GM18858 (cell line): Measurements from ENCODE around the gene THRA.

Source experiments
- ATAC-seq: cut with Tn5 transposase; IDR thresholded peaks from one replicate; pipeline ENCODE4 v1.9.1; 2021; ENCODE audit not compliant: unreplicated experiment

Gene THRA

DNA sequence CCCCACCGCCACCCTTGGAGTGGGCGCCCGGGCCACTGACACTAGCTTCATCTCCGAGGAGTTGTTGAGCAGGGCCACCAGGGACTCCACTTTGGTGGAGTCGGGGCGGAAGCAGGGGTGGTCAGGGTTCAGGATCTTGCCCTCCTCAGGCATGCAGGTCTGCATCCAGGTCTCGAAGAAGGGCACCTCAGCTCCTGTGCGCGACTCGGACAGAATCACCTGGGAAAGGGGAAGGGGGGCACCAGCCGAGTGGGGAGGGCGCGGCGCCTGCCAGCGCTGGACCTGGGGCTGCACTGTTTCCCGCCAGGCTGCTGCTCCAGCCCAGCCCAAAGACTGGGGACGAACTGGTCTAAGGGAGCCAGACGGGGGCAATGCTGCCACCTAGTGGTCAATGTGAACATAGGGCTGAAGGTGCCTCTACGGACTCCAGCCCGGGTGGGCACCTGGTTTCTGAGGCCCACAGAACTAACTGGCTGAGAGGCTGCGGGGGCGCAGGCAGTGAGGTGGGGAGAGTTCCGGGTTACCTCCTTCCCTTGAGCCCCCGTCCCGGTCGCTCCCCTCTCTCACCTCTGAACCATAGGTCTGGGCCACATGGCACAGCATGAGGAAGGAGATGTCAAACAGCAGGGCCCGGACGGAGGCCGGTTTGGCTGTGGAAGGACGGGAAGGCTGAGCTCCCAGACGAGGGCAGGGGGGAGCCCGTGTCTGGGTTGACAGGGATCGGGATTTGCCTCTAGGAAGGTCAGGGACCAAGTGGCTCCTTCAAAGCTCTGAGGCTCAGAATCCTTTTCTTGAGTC, 35.8 kb upstream of the THRA start:
- ATAC-seq, result no peak

DNA sequence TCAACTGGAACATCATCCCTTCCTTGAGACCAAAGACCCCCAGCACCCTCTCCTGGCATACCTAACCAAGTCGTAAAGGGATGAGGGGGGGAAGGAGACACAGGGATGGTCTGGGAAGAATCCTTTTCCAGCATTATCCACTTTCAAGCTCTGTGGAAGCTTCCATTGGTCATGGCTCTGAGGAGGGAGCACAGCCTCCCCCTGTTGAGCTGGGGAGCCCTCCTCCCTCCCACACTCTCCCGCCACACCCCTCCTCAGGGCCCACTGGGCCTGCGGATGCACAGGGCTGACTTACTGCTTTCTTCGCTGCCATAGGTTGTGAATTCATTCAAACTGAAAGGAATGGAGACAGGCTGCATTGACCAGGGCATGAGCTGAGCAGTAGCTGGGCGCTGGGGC, 35.2 kb upstream of the THRA start:
- ATAC-seq, result no peak

DNA sequence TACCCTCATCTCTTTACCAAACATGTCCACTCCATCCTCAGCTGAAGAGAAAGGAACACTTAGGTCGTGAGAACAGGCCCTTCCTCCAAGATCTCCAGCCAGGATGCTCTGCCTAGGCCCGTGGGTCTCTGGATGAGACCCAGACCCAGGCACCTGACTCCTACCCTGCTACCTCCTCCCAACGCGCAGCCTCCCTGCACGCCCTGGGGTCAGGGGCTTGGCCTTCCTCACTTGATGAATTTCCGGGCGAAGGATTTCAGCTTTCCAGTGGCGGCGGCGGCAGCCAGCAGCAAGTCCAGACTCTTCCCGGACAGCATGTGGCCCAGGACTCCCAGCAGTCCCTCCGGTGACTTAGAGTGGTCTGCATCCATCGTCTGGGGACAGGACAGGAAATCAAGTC, 34.2 kb upstream of the THRA start:
- ATAC-seq, result no peak

DNA sequence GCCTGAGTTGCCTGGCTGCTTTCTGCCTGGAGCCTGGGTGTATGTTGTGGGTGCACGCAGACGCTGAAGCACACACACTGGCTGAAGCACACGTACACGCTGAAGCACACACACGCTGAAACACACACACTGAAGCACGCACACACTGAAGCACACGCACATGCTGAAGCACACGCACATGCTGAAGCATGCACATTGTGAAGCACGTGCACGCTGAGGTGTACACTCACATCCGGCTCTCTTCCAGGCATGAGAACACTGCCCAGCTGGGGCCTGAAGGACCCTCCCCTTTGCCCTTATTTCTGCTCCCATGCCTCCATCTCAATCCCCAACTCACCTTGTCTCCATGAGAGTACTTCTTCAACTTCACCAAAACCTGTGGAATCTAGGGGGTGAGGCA, 31.1 kb upstream of the THRA start:
- ATAC-seq, result no peak

DNA sequence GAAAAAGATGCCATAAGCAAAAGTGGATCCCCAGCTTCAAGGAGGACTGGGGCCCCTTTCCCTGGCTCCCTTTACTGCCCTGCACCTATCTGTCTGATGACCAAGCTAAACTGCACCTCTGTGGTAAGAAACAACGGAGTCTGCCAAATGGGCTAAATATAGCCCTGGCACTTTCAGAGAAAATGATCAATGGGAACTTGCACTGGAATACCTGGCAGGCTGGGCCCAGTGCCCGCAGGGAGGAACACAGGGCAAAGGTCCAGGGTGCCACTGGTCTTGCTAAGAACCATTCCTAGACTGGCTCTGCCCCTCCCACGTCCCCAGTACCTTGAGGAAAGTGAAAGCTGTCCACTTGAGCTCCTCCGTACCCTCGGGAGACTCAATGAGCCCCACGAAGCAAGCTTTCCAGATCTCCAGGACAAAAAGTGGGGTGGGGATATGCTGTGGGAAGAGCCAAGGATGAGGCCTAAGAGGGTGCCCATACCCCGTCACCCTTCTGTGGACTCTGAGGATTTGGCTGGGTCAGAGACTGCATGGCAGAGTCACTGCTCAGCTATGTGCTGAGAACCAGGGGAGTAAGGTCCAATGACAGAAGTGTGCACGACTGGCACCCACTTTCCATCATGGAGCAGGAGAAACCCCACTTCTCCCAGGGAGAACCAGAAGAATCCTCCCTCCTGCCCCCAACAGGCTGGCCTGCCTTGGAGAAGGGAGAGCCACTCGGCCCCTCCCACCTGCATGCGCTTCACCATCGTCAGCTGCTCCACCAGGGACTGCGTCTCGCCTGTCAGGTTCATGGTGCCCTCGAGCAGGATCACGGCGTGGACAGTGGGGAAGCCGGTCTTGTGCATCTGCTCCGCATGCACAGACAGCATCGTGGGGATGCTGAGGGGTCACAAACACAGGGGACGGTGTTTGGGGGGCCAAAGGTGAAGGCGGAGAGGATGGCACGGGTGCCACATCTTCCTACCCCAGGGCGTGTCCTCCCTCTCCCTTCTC, 30.1 kb upstream of the THRA start:
- ATAC-seq, result no peak

DNA sequence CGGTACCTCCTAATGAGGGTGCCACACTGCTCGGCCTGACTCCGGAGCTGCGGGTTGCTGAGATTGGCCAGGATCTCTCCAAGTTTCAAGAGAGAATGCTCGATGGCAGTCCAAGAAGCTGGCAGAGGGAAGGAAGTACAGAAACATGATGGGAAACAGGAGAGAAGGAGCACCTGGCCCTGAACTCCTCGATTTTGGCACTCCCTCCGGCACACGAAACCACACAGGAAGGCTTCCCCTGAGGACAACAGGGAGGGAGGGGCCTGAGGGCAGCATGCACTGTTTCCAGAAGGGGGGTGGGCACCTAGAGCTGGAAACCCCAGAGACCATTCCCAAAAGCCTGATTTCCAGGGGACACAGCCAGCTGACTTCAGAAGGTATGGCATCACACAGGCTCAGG, 29.4 kb upstream of the THRA start:
- no peak for ATAC-seq

DNA sequence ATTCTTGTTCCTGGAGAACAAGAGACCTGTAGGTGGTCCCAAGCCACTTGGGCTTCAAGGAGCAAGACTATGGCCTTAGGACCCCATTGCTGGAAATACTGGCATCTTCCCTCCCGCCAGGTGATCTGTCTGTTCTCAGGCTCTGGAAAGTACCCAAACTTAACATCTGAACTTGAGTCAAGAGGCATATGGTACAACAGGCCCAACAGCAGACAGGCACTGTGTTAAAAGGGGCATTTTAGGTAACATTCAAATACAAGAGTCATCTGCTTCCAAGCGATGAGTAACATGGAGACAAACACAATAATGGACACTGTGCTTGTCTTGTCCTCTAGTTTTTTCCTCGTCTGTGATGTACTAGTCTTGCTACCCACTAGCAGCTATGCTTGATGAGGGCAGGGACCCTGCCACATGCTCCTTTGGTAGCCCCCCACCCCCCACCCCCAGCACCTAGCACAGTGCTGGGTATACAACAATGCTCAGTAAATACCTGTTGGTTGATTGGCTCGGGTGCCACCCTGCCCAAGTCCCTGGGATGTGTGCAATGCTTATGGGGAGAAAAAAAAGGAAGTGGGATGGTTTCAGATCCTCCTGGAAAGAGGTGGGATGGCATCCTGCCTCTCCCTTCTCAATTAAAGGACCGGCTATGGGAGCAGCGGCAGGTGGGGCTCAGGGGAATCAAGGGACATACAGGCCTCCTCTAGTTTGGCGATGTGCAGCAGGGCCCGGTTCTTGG, 28.2 kb upstream of the THRA start:
- ATAC-seq, result no peak

DNA sequence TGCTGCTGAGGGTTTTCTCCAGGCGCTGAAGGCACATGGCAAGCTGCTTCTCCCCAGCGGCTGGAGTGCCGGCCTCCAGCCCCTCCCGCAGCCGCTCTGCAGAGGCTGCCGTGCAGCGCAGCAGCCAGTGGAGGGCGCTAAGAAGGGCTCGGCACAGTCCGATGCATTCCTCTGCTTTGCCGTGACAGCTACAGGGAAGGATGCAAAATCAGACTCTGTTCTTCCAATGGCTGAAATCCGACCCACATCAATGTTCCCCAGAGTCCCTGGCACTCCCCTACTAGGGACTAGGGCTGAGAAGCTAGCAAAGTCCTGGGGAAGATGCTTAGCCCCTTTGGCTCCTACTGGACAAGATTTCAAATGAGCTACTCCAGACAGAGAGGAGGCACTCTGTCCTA, 27.6 kb upstream of the THRA start:
- no peak for ATAC-seq

DNA sequence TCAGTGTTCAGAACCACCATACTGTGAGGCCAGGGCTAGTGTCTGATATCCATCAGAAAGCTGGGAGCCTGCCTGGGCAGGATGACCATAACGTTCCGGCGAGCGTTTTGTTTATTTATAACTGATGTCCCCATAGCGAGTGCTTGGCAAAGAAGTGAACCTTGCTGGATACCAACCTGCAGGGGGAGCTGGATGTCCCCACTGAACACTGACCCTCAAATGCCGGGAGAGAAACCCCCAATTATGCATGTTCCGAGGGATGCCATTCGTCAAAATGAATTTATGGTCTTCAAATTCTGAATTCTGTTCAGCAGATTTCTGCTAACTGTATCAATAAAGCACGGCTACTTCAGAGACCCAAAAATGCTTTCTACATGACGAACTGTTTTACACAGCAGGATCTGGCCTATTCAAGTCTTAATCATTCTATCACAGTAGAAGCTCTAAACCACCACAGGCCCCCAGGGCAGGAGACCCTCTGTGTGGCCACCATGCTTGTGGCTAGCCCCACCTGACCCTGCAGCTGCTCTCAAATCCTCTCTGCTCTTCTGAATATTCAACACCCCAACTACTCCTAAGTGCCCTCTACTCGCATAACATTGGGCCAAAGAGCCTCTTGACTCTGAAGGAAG, 23.8 kb upstream of the THRA start:
- ATAC-seq, result no peak

DNA sequence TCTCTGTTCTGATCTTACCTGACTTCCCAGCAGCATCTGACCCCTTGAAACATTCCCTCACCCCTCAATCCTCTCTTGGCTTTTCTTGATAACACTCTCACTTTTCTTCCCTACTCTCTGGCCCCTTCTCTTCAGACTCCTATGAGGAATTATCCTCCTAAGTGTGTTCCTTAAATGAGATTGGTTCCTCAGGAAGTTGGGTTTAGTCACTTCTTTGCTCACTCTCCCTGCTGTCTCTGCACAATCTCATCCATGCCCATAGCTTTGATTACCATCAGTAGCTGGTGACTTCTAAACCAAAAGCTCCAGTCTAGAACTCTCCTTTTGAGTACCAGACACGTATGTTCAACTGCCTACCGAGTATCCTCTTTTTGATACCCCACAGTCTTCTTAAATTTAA, 21.6 kb upstream of the THRA start:
- no peak for ATAC-seq

DNA sequence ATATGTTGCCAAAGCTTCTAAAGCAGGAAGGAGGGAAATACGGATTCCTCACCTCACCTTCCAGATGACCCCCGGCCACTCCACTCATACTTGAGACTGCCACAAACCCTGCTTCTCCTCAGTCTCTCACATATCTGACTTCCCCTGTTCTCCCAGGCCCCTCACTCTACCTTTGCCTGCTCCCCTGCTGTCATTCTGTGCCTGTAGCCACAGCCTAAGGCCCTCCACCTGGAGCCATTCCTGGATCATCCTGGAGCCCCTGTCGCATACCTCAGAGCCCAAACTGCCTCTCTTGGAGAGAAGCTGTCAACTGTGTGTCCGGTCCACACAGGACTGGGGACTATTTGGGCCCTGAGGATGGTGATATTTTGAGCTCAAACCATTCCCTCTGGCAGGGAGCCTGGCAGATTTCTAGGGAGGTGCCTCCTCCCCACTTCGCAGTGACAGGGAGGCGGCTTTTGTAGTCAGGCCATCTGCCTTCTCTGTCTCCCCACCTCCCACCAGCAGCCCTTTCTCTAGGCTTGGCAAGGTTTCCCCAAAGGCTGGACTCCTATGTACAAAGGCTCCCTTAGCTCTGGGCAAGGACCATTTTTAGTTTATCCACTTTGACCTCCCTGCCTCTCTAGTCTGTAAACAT, 6.3 kb upstream of the THRA start:
- no peak for ATAC-seq

DNA sequence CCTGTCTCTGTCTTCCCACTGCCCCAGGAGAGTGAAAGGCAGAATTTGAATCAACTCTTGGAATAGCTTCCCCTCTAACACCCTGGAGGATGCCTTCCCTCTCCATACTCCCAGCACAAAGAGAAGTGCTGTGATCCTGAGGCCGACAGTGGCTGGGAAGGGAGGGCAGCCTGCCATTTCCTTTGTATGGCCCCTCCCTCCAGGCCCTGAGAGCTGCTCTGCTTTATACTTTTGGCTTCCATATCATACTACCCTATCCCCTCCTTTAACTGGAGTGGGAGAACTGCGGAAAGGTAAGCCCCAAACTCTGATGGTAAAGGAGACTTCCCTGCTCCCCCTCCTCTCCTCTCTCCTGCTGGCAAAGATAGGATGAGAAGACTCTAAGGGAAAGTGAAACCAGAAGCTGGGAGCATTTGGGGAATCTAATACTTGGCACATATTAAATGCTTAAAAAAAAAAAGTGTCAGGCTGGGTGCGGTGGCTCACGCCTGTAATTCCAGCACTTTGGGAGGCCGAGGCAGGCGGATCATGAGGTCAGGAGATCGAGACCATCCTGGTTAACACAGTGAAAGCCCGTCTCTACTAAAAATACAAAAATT, 4.5 kb upstream of the THRA start:
- no peak for ATAC-seq

DNA sequence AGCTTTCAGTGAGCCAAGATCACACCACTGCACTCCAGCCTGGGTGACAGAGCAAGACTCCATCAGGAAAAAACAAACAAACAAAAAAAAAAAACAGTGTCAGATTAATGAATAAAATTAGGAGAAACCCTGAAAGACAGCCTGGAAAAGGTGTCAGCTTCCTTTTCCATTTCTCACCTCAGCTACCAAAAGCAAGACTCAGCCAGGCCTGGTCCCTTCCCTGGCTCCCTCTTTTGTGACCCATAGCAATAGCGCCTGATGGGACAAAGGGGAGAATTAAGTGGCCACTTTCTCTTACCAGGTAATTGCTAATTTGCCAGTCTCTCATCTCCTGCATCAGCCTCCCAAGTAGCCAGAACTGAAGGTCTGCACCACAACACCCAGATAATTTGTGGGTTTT, 3.9 kb upstream of the THRA start:
- no peak for ATAC-seq

DNA sequence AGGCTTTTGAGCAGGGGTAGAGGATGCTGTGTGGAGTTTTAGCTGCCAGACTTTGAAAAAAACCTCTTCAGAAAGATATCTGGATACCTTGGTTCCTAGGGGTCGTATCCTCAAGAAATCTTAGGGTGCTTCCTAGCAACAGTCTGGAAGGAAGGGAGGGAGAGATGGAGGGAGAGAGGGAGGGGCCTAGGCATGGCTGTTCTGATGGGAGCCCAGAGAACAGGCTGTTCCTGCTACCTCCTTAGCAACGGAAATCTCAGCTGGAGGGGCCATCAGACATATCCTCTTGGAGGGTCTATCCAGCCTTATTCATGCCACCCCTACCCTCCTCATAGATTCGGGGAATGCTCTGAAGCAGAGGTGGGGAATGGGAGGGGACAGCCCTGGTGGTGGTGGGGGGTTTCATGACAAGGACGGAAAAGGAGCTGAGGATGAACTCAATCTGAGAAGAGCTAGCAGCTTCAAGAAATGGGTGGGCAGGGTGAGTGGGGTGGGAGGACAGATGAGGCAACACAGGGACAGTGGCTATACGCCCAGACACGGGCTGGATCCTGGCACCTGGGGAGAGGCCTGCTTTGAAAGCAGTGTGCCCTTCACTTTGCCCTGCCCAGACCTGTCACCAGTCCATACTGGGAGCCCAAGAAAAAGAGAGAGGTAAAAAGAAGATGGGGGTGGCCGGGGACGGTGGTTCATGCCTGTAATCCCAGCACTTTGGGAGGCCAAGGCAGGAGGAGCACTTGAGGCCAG, 2.9 kb upstream of the THRA start:
- ATAC-seq, result no peak

DNA sequence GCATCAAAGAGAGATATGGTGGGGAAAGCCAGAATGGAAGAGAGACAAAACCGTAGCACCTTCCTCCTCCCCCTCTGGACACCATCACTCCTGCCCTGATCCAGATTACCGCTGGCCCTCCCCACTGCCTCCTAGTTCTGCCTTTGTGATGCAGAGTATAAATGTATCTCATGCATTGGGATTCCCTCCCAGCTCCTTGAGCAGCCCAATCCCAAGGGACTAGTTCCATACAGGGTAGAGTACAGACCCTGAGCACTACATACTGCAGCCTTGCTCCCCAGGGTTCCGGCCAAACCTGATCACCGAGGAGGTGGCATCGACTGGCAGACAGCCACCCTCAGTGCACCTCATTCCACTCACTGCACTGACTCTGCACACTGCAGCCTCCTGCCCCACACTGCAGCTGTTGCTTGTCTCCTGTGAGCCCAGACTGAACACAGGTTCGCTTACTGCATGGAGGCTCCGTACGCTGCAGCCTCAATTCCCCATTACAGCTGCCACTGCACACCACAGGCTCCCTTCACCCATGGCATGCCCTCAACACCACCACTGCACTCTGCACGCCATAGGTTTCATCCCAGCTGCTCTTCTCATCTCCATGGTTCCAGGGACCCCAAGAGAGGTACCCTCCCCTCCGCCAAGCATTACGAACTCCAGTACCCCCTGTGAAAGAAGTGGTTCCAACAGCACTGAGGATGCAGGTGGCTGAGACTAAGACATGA, 1.7 kb upstream of the THRA start:
- ATAC-seq, result no peak

DNA sequence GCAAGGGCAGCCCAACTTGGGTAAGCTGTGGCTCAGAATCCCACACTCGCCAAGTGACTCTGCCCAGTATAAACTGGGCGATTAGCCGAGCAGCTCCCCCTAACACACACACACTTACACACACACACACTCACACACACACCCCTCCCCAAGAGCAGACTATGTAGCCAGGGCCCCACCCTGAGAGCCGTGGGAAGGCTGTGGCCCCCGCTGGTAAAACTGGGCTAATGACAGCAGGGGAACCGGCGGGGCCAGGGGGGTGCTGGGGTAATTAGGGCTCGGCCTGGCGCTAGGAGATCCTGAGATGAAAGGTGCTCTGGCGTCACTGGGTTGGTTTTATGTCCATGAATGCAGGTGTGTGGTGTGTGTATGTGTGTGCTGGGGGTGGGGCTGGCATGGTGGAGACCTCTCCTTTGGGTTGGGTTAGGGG, 1.1 kb upstream of the THRA start:
- no peak for ATAC-seq

DNA sequence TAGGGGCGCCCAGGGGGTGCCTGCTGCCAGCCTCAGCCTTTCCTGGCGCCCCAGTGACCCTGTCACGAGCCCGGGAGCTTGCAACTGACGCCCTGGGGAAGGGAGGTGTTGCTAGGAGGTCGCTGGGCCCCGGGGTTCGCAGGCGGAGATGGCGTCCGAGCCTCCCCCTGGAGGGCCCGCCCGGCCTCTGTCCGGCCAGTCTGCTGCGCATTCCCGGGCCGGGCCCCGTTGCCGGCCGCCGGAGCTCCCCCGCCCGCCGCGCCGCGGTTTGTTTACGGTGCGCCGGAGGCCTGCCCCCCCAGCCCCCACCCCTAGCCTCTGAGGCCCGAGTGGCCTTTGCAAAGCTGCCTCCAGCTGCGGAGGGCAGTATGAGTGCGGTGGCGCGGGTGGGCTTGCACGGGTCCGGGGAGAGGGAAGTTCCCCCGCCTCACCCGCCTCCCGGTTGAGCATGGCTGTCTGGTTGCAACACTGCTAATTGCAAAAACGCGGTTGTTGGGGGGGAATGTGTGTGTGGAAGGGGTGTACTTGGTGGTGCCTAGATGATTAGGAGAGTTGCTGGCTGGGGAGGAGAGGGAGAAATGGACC, 514 bp downstream of the THRA start:
- ATAC-seq, result no peak

DNA sequence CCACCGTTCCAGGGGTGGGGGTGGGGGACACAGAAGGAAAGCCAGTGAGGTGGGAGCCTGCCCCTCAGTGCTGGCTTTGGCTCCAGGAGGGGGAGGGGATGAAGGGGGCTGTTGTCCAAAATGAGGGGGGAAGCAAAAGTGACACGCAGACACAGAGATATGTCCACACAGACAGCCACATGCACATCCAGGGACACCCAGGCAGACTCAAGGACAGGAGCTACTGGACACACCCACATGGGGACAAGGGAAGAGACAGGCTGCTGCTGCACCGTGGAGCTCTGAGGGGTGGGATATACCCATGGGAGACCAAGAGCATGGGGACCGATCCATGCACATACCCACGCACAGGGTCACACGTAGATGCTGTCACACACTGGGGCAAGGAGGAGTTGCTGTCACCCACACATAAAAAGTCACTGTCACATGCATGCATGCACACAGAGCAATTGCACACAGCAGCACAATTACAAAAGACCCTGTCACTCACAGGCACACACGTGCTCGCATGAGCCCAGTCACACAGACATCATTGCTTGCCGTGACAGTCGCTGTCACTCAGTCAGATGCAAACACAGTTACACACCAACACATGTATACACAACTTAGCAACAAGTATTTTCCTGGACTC, 1.3 kb downstream of the THRA start:
- no peak for ATAC-seq
